Stimulated activated naive CD8-positive, alpha-beta T cell treated with anti-CD3 and anti-CD28 coated beads, Interleukin-15, Interleukin-2, amounts not matched to agents 100 U/mL and 50 U/mL, for 24 hours (primary cell): ENCODE results near the gene NMUR1.

ENCODE experiments used
- ATAC-seq: fragments of 150-1000 bp; cut with Tn5 transposase; one replicate; pipeline ENCODE4 v1.10.0; 2021
- DNase-seq: peaks from one replicate; pipeline ENCODE4 v3.0.0; 2021

Gene NMUR1

DNA sequence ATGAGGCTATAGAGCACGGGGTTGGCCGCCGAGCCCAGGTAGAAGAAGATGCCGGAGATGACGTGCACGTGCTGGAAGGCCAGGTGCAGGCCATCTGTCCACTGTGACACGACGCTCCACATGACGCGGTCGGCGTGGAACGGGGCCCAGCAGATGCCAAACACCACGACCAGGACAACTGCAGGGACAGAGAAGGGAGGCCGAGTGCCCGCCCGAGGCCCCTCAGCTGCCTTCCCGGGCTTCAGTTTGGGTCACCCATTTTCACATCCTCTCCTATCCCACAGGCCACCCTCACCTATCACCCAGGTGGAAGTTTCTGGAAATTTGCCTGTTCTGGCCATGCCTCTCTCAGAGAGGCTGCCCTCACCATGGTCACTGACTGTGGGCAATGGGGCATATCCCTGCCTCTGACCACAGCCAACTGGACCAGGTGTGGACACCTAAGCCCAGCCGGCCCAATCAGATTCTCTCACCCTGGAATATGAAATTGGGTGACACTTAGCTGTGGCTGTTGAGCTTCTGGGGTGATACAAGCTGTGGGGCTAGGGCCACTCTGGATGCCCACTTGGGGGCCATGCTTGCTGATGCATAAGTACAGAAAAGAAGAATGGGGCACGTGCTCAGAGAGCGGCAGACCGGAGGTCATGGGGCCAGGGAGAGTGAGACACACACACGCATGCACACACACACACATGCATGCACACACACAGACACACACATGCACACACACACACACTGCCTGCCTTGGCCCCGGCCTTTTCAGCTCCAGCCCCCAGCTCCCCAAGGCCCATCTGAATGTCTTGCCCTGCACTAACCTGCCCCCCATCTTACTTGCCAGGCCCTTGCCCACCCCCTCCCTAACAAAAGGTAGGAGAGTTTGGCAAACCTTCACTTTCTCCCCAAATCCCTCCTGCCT, 4.7 kb downstream of the NMUR1 start:
- no peak for ATAC-seq
- DNase-seq = no peak

- DNase-seq (no peak), ATAC-seq (no peak)
Observed at GRCh38 chr2:231524477-231525247, 5.6 kb downstream of the NMUR1 start.

DNA sequence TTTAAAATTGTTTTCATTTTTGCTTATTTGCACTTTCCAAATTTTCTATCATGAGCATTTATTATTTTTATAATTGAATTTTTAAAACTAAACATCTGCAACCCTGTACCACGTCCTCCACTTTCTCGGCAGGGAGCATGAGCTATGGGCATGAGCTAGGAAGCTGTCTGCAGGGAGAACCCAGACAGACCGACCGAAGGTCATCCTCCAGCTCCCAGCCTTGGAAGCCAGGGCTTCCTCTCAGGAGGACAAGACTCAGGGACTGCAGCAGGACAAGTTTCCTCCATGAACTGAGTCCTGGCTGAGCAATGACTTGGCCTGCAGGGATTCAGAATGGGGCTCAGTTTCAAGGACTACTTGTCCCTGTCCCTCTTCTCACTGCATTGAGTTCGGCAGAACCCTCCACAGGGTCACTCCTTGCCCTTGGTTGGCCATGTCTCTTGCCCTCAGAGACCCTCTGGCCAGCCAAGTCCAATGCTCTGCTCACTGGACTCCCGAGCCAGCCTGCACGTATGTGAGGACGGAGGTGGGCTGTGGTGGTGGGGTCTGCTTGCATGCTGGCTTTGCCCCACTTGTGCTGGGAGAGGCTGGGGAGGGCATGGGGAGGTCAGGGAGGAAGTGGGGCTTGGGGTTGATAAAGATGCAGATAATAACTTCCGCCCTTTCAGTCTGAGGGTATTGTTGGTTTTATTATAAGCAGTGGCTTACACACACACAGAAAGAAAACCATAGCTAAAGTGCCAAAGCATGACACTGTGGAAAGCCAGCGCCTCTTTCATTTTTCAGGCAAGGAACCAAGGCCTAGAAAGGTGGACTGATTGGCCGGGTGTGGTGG, 6.6 kb downstream of the NMUR1 start:
- DNase-seq (no peak), ATAC-seq (peak; percentile 25)

GRCh38 chr2:231522418-231523180, 7.6 kb downstream of the NMUR1 start:
- DNase-seq (no peak), ATAC-seq (no peak)

DNA sequence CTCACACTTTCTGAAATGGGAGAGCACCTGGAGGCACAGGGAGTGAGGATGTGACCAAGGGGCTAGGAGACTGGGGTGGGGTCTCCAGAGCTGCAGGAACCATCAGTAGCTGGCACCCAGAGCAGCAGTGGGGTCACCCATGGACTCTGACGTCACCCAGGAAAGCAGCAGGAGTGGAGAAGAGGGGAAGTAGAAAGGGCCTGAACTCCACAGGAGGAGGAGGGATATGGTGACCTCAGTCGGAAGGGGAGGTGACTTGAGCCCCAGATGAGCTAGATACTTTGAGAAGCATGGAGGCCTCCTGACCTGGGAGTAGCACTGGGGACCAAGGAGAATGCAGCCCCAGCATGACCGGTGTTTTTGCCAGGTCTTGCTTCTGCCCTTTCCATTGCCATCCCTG, 8.8 kb downstream of the NMUR1 start:
- no peak for DNase-seq

DNA sequence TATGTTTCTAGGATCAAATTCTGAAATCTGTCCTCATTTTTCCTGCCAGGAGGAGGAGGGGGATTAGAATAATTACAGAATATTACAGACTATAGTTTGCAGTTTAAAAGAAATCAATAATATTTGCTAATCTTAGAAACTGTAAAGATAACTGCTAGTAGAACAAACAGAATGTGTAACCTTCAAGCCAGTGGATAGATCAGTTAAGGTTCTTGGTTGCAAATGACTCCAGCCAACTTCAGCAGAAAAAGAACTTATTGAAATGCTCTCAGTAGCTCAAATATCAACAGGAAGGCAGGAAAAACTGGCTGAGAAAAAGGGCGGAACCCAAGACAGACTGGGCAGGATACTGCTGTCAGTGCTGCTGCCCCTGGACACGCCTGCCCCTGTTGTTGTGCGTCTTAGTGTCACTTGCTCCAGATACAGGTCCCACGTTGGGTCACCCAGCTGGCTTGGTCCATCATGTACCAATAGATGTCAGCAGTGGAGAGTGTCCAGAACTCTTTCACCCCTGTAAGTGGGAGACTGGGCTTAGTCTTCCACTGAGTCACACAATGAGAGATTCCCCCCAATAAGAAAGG, 10.2 kb downstream of the NMUR1 start:
- DNase-seq (no peak), ATAC-seq (no peak)

More for the DNA sequence above, 8.8 kb downstream of the NMUR1 start:
- ATAC-seq = no peak

DNA sequence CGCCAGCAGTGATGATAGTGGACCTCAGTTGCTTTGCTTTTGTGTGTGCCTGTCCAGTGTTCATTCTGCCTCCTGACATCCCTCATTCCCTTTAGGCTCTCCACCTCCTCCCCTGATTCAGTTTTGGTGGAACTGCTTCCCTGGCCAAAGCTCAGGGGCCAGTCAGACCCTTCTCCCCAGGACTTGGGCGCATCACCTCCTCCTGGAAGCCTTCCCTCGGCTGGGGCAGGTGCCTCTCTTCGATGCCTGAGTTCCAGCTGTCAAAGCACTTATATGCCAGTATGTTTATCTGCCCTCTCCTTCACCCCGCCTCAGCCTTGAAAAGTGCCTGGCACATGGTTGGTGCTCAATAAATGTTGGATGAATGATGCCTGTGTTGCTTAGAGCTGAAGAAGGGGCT, 11.5 kb downstream of the NMUR1 start:
- DNase-seq (no peak), ATAC-seq (no peak)

GRCh38 chr2:231515603-231516002, 14.6 kb downstream of the NMUR1 start:
- no peak for DNase-seq

GRCh38 chr2:231514951-231515297, 15.3 kb downstream of the NMUR1 start:
- DNase-seq (no peak), ATAC-seq (no peak)

More at GRCh38 chr2:231515603-231516002, 14.6 kb downstream of the NMUR1 start:
- no peak for ATAC-seq

- DNase-seq (peak; percentile 99), ATAC-seq (peak; percentile 100)
Observed at GRCh38 chr2:231514225-231514950, 15.9 kb downstream of the NMUR1 start.

DNA sequence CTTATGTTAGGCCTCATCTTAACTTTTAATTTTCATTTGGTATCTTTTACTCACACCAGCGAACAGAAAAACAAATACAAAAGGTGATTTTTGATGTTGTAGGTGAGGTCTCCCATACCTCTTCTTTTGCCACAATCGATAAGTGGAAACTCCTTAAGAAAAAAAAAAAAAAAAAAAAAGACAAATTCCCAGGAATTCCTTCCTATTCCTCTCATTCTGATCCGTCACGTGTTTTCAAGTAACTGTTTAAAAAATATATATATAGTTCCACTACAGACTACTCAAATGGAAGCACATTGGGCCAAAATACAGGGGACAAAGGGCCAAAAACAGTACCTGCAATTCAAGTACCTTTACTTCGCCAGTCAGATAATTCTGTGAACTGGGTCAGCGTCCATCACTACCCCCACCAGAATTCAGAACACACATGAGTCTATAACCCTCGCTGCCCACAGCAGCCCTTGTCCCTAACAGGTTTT, 16.5 kb downstream of the NMUR1 start:
- no peak for ATAC-seq
- DNase-seq = no peak

DNA sequence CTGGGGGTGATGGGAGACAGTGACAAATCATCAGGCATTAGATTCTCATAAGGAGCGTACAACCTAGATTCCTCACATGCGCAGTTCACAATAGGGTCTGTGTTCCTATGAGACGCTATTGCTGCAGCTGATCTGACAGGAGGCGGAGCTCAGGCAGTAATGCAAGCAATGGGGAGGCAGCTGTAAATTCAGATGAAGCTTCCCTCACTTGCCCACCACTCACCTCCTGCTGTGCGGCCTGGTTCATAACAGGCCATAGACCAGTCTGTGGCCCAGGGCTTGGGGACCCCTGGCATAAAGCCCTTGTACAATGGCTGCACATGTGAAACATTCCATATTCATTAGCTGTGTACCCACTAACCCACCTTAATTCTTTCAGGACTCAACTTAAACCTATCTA, 18.0 kb downstream of the NMUR1 start:
- DNase-seq = no peak

GRCh38 chr2:231503766-231504165, 26.5 kb downstream of the NMUR1 start:
- DNase-seq (no peak), ATAC-seq (no peak)

More for the DNA sequence above, 18.0 kb downstream of the NMUR1 start:
- no peak for ATAC-seq

DNA sequence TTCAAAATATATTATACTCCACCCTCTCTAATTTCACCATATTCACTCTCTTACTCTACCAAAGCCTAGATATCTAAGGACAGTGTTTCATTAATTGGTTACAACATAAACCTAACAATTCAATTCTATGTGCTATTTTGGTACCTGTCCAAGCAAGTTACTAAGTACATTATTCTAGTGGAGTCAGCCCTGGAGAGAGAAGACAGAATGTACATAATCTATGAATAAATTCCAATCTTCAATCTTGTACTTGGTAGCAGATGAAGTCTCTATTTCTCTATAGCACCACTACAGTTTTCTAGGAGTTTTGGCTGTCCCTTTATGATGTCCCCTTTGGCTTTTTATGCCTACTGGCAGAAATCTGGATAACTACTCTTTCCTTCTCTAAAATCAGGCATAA, 27.6 kb downstream of the NMUR1 start:
- DNase-seq (no peak), ATAC-seq (no peak)

DNA sequence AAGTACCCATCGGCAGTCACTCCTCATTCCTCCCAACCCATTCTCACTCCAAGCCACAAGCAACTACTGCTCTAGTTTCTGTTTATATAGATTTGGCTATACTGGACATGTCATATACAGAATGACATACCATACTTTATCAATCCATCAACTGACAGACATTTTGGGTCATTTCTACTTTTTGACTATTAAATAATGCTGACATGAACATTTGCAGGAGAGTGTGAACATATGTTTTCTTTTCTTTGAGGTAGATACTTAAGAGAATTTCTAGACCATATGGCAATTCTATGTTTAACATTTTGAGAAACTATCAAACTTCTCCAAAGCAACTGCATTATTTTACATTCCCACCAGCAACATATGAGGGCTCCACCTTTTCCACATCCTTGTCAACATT, 32.6 kb downstream of the NMUR1 start:
- ATAC-seq (no peak), DNase-seq (no peak)

GRCh38 chr2:231494669-231495068, 35.6 kb downstream of the NMUR1 start:
- no peak for ATAC-seq
- no peak for DNase-seq

DNA sequence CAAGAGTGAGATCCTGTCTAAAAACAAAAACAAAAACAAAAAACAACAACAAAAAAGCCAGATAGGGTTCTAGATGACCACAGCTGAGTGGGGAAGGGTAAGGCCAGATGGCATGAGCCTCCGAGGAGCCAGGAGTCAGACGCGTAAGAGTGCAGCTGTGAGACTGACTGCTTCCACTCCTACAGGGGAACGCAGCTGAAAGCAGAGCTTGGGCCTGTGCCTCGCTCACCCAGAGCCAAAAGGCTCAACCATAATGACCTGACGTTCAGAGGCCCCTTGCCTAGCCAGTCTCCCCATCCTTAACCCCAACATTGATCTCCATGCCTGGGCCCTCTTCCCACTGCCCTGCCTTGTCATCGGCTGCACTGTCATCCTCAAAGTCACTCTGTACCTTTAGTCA, 39.4 kb downstream of the NMUR1 start:
- DNase-seq = no peak
- no peak for ATAC-seq

DNA sequence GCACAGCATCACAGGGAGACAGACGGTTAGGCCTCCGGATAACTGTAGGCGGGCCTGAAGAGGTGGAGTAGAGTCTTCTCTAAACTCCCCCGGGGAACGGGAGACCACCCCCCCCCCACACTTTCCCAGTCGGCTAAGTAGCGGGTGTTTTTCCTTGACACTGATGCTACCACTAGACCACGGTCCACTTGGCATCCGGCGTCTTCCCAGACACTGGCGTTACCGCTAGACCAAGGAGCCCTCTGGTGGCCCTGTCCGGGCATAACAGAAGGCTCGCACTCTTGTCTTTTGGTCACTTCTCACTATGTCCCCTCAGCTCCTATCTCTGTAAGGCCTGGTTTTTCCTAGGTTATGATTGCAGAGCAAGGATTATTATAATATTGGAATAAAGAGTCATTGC, 40.3 kb downstream of the NMUR1 start:
- peak; percentile 31 for DNase-seq
- ATAC-seq = no peak

DNA sequence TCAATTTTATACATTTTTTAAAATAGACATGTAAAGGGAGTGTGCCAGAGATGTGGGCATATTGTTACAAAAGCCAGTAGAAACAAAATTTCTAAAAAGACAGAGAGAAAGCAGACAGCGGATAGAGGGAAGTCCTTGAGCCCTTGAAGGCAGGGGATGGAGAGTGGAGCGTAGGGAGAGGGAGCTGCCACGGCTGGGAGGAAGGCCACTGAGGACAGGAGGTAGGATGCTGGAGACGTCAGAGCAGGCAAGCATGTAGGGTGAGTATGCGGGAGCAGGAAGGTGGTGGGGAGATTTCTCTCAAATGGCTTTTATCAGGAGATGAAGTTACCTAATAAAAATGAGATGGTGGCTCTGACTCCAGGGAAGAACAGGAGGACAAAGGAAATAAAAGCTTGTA, 41.9 kb downstream of the NMUR1 start:
- ATAC-seq (no peak), DNase-seq (no peak)

- no peak for ATAC-seq
- DNase-seq = no peak
Observed at GRCh38 chr2:231486851-231487596, 43.2 kb downstream of the NMUR1 start.
